Transverse colon (tissue), 4 donors: Measurements from ENCODE around the gene MOCS2.

Experiments
- EP300 ChIP-seq: sonication (generic); formaldehyde crosslinking; IDR thresholded peaks from one replicate; pipeline ENCODE4 v1.6.1; 2017; ENCODE audit warnings: antibody characterized with exemption, low read depth
- POLR2A ChIP-seq: fragments of 450-650 bp; IDR thresholded peaks from one replicate; pipeline ENCODE4 v1.6.1; 2016; ENCODE audit warnings: antibody characterized with exemption, mild to moderate bottlenecking, moderate library complexity
- POLR2AphosphoS5 ChIP-seq, 3 donors: sonication (generic); formaldehyde crosslinking; IDR thresholded peaks; one replicate each; pipeline ENCODE4 v1.6.1; 2016; ENCODE audit warnings: antibody characterized with exemption in 3 of 3
- TF ChIP-seq, protein P1 (sequence below), 5 experiments: fragments of 200-600 bp in 3 of 5; fragments of 450-650 bp in 2 of 5; sonication (generic) in 3 of 5; IDR thresholded peaks; 1 replicate in 2 of 5; 2 replicates in 3 of 5; pipeline ENCODE4 v1.5.1; 2016 to 2017; ENCODE audit warnings: antibody characterized with exemption in 5 of 5, inconsistent platforms in 3 of 5, mild to moderate bottlenecking in 2 of 5, moderate library complexity in 1 of 5

DNA sequence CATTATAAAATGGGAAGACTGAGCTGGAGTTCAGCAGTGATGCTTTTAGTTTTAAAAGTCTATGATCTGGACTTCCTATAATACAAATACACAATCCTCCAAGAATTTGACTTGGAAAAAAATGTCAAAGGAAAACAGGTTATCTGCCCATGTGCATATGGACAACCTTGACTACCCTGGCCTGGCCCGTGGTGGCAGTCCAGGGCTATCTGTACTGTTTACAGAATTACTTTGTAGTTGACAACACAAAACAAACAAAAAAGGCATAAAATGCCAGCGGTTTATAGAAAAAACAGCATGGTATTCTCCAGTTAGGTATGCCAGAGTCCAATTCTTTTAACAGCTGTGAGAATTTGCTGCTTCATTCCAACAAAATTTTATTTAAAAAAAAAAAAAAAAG lies 17.3 kb downstream of the MOCS2 start:
- TF ChIP-seq, protein P1, sequence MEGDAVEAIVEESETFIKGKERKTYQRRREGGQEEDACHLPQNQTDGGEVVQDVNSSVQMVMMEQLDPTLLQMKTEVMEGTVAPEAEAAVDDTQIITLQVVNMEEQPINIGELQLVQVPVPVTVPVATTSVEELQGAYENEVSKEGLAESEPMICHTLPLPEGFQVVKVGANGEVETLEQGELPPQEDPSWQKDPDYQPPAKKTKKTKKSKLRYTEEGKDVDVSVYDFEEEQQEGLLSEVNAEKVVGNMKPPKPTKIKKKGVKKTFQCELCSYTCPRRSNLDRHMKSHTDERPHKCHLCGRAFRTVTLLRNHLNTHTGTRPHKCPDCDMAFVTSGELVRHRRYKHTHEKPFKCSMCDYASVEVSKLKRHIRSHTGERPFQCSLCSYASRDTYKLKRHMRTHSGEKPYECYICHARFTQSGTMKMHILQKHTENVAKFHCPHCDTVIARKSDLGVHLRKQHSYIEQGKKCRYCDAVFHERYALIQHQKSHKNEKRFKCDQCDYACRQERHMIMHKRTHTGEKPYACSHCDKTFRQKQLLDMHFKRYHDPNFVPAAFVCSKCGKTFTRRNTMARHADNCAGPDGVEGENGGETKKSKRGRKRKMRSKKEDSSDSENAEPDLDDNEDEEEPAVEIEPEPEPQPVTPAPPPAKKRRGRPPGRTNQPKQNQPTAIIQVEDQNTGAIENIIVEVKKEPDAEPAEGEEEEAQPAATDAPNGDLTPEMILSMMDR (IDR thresholded peaks at IDR 0.05): no peak
- TF ChIP-seq POLR2A (no peak), EP300 (no peak), POLR2AphosphoS5 (IDR thresholded peaks at IDR 0.05) (no peak)
